Neural cell (in vitro differentiated cells): ENCODE data around the gene PRDM1. TPM values are rescaled to one million over a fixed set of nuclear protein-coding genes. Genes with fewer than 3 reads are reported as not detected.

Experiments used
- H2AFZ ChIP-seq: fragments of 200-600, 300-800 bp; sonication (generic), shearing (Covaris generic); 2 replicates; pipeline ENCODE4 v1.6.0; 2014; ENCODE audit warnings: low read depth, mild to moderate bottlenecking, antibody characterized with exemption, low read length, moderate library complexity
- H3F3A ChIP-seq: fragments of 200-600 bp; shearing (Covaris generic); 2 replicates; pipeline ENCODE4 v1.6.1; 2016; ENCODE audit warnings: mild to moderate bottlenecking, moderate library complexity, mixed read lengths, antibody characterized with exemption, low read length; ENCODE audit not compliant: insufficient read depth, poor library complexity, severe bottlenecking
- H3K27ac ChIP-seq: fragments of 200-600, 300-800 bp; sonication (generic), shearing (Covaris generic); 2 replicates; pipeline ENCODE4 v1.5.1; 2014; ENCODE audit warnings: mild to moderate bottlenecking, low read length, moderate library complexity
- H3K27me3 ChIP-seq: fragments of 300-800, 200-600 bp; sonication (generic), shearing (Covaris generic); 2 replicates; pipeline ENCODE4 v1.6.0; 2014; ENCODE audit warnings: mild to moderate bottlenecking, low read depth, low read length, moderate library complexity; ENCODE audit not compliant: insufficient read depth
- H3K36me3 ChIP-seq: fragments of 300-800, 200-600 bp; sonication (generic), shearing (Covaris generic); 2 replicates; pipeline ENCODE4 v1.5.1; 2014; ENCODE audit warnings: mild to moderate bottlenecking, antibody characterized with exemption, low read length, moderate library complexity; ENCODE audit not compliant: insufficient read depth
- H3K4me2 ChIP-seq: fragments of 300-800, 200-600 bp; sonication (generic), shearing (Covaris generic); 2 replicates; pipeline ENCODE4 v1.6.0; 2014; ENCODE audit warnings: mild to moderate bottlenecking, low read length
- H3K4me3 ChIP-seq: fragments of 300-800, 200-600 bp; sonication (generic), shearing (Covaris generic); 2 replicates; pipeline ENCODE4 v1.5.1; 2014; ENCODE audit warnings: mild to moderate bottlenecking, low read length, moderate library complexity
- H3K79me2 ChIP-seq: fragments of 200-600 bp; shearing (Covaris generic); replicated peaks from 2 replicates; pipeline ENCODE4 v1.6.0; 2014; ENCODE audit warnings: mild to moderate bottlenecking, low read length, moderate library complexity; ENCODE audit not compliant: insufficient read depth
- H3K9ac ChIP-seq: fragments of 300-800, 200-600 bp; sonication (generic), shearing (Covaris generic); 2 replicates; pipeline ENCODE4 v1.6.1; 2016; ENCODE audit warnings: mild to moderate bottlenecking, low read length, mixed read lengths
- H3K9me2 ChIP-seq: fragments of 200-600 bp; shearing (Covaris generic); 2 replicates; pipeline ENCODE4 v1.6.1; 2016; ENCODE audit warnings: mild to moderate bottlenecking, low read length, mixed read lengths; ENCODE audit not compliant: insufficient read depth
- H3K9me3 ChIP-seq: fragments of 200-600, 300-800 bp; sonication (generic), shearing (Covaris generic); 2 replicates; pipeline ENCODE4 v1.6.1; 2016; ENCODE audit warnings: mild to moderate bottlenecking, mixed run types, low read length, moderate library complexity, mixed read lengths
- H4K20me1 ChIP-seq: fragments of 200-600 bp; shearing (Covaris generic); 2 replicates; pipeline ENCODE4 v1.6.1; 2016; ENCODE audit warnings: mild to moderate bottlenecking, mixed run types; ENCODE audit not compliant: insufficient read depth
- EP300 ChIP-seq: fragments of 450-650 bp; conservative IDR thresholded peaks from 2 replicates; pipeline ENCODE4 v1.6.1; 2014; ENCODE audit warnings: antibody characterized with exemption, mild to moderate bottlenecking, moderate library complexity; ENCODE audit not compliant: poor library complexity, severe bottlenecking
- EZH2 ChIP-seq: fragments of 200-600, 300-800 bp; shearing (Covaris generic), sonication (generic); IDR thresholded peaks from 2 replicates; pipeline ENCODE4 v1.6.1; 2014; ENCODE audit warnings: antibody characterized with exemption, low read length, borderline replicate concordance, mild to moderate bottlenecking; ENCODE audit not compliant: insufficient read depth, poor library complexity, severe bottlenecking
- MXI1 ChIP-seq: fragments of 450-650 bp; conservative IDR thresholded peaks from 2 replicates; pipeline ENCODE4 v1.6.1; 2014; ENCODE audit warnings: antibody characterized with exemption, mild to moderate bottlenecking; ENCODE audit not compliant: poor library complexity, severe bottlenecking
- POLR2AphosphoS5 ChIP-seq: IDR thresholded peaks from 2 replicates; pipeline ENCODE4 v1.6.1; 2012
- RAD21 ChIP-seq: fragments of 450-650 bp; conservative IDR thresholded peaks from 2 replicates; pipeline ENCODE4 v1.6.1; 2014; ENCODE audit warnings: antibody characterized with exemption, mild to moderate bottlenecking, moderate library complexity
- SMC3 ChIP-seq: fragments of 450-650 bp; conservative IDR thresholded peaks from 2 replicates; pipeline ENCODE4 v1.6.1; 2014; ENCODE audit warnings: antibody characterized with exemption, mild to moderate bottlenecking, moderate library complexity; ENCODE audit not compliant: poor library complexity
- TAF1 ChIP-seq: IDR thresholded peaks from 2 replicates; pipeline ENCODE4 v1.6.1; 2012; ENCODE audit warnings: low read depth
- polyA plus RNA-seq: library from polyadenylated mRNA; depleted of rRNA; stranded (reverse); fragments of >200 nt; gene quantifications from 2 replicates; pipeline ENCODE4 v1.2.3, GENCODE V29; 2014
- TF ChIP-seq, protein P1 (sequence below): IDR thresholded peaks from 2 replicates; pipeline ENCODE4 v1.6.1; 2012; ENCODE audit warnings: borderline replicate concordance
- TF ChIP-seq, protein P2 (sequence below): fragments of 450-650 bp; IDR thresholded peaks from 2 replicates; pipeline ENCODE4 v1.5.1; 2014; ENCODE audit warnings: antibody characterized with exemption, mild to moderate bottlenecking, moderate library complexity; ENCODE audit not compliant: poor library complexity, severe bottlenecking

PRDM1 gene
- polyA plus RNA-seq, 1 donor from 2014 or later = 0.09 TPM

DNA sequence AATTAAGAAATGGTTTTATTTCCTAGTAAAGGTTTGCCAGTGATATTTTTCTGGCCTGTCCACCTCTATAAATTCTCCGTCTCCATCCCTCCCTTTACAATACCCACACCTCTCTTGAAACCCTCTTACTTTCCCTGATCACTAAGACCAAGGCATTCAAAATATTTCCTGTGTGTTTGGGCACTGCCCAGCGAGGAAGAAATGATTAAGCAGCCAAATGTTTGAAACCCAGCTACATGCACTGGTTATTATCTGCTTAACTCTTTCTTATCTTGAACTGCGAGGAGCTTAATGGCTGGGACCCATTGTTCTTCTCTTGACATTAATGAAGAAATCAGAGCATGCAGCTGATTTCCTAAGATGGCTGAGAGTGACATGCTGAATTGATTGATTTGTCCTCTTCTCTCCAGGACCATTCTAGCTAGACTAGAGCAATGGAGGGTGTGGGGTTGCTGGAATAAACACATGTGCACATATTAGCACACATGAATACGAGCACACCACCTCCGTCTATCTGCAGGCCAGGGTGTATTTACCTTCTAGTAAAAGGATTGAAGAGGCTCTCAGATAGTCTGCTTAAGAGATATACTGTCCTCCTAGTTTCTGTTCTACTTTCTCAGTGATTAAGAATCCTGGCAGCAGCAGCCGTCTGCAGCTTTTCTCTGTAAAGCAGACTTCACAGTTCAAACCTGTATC lies 46.1 kb upstream of the PRDM1 start:
- Histone ChIP-seq H3K27me3 (no peaks in the 10 kb centered on the region), H3K9me3 (peaks cover 15% of the 10 kb centered on the region), H3K79me2 (no peaks in the 10 kb centered on the region), H2AFZ (no peak overlapping the region), H3K36me3 (no peaks in the 10 kb centered on the region), H3K9ac (no peak overlapping the region), H3K27ac (no peak overlapping the region), H3K4me3 (no peak overlapping the region), H3K4me2 (no peak overlapping the region), H4K20me1 (no peaks in the 10 kb centered on the region), H3F3A (no peaks in the 10 kb centered on the region), H3K9me2 (no peaks in the 10 kb centered on the region)
- TF ChIP-seq RAD21 = no peak
- TF ChIP-seq POLR2AphosphoS5 = no peak
- no peak for TF ChIP-seq SMC3
- TF ChIP-seq EZH2 = no peak
- TF ChIP-seq, protein P1, sequence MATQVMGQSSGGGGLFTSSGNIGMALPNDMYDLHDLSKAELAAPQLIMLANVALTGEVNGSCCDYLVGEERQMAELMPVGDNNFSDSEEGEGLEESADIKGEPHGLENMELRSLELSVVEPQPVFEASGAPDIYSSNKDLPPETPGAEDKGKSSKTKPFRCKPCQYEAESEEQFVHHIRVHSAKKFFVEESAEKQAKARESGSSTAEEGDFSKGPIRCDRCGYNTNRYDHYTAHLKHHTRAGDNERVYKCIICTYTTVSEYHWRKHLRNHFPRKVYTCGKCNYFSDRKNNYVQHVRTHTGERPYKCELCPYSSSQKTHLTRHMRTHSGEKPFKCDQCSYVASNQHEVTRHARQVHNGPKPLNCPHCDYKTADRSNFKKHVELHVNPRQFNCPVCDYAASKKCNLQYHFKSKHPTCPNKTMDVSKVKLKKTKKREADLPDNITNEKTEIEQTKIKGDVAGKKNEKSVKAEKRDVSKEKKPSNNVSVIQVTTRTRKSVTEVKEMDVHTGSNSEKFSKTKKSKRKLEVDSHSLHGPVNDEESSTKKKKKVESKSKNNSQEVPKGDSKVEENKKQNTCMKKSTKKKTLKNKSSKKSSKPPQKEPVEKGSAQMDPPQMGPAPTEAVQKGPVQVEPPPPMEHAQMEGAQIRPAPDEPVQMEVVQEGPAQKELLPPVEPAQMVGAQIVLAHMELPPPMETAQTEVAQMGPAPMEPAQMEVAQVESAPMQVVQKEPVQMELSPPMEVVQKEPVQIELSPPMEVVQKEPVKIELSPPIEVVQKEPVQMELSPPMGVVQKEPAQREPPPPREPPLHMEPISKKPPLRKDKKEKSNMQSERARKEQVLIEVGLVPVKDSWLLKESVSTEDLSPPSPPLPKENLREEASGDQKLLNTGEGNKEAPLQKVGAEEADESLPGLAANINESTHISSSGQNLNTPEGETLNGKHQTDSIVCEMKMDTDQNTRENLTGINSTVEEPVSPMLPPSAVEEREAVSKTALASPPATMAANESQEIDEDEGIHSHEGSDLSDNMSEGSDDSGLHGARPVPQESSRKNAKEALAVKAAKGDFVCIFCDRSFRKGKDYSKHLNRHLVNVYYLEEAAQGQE = no peak
- no peak for TF ChIP-seq MXI1
- no peak for TF ChIP-seq TAF1
- no peak for TF ChIP-seq EP300
- TF ChIP-seq, protein P2, sequence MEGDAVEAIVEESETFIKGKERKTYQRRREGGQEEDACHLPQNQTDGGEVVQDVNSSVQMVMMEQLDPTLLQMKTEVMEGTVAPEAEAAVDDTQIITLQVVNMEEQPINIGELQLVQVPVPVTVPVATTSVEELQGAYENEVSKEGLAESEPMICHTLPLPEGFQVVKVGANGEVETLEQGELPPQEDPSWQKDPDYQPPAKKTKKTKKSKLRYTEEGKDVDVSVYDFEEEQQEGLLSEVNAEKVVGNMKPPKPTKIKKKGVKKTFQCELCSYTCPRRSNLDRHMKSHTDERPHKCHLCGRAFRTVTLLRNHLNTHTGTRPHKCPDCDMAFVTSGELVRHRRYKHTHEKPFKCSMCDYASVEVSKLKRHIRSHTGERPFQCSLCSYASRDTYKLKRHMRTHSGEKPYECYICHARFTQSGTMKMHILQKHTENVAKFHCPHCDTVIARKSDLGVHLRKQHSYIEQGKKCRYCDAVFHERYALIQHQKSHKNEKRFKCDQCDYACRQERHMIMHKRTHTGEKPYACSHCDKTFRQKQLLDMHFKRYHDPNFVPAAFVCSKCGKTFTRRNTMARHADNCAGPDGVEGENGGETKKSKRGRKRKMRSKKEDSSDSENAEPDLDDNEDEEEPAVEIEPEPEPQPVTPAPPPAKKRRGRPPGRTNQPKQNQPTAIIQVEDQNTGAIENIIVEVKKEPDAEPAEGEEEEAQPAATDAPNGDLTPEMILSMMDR = no peak

DNA sequence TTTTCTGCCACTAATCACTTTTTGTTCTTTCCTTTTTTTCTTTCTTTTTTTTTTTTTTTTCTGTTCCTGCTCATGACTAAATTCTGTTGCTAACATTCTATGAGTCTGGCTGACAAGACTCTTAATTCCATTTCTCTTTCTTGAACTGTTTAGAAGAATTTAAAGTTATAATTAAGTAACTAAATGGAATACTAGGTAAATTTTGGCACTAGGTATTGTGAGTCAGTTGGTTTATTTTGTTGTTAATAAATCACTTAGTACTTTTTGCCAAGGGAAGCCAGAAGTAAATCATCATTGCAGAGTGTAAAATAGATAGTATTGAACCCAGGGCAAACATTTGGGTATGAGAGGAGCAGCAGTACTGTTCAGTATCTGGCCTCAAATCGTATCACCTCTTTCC lies 42.0 kb upstream of the PRDM1 start:
- Histone ChIP-seq H3K9me3 (no peaks in the 10 kb centered on the region), H3F3A (no peaks in the 10 kb centered on the region), H3K9ac (no peak overlapping the region), H3K27me3 (no peaks in the 10 kb centered on the region), H3K4me3 (no peak overlapping the region), H3K36me3 (no peaks in the 10 kb centered on the region), H3K27ac (no peak overlapping the region), H3K9me2 (no peaks in the 10 kb centered on the region), H2AFZ (no peak overlapping the region), H4K20me1 (no peaks in the 10 kb centered on the region), H3K4me2 (no peak overlapping the region), H3K79me2 (no peaks in the 10 kb centered on the region)
- no peak for TF ChIP-seq MXI1
- no peak for TF ChIP-seq RAD21
- TF ChIP-seq, protein P2 = no peak
- no peak for TF ChIP-seq EP300
- TF ChIP-seq TAF1 = no peak
- no peak for TF ChIP-seq SMC3
- no peak for TF ChIP-seq EZH2
- TF ChIP-seq, protein P1 = no peak
- no peak for TF ChIP-seq POLR2AphosphoS5
